ENCODE measurements around the gene CFAP57. TPM values are rescaled to one million over a fixed set of nuclear protein-coding genes. Genes with fewer than 3 reads are reported as not detected.

CFAP57 gene
- total and polyA plus RNA-seq, 2 experiments from 2014 or later, result 0.09 TPM; not detected in 1

DNA sequence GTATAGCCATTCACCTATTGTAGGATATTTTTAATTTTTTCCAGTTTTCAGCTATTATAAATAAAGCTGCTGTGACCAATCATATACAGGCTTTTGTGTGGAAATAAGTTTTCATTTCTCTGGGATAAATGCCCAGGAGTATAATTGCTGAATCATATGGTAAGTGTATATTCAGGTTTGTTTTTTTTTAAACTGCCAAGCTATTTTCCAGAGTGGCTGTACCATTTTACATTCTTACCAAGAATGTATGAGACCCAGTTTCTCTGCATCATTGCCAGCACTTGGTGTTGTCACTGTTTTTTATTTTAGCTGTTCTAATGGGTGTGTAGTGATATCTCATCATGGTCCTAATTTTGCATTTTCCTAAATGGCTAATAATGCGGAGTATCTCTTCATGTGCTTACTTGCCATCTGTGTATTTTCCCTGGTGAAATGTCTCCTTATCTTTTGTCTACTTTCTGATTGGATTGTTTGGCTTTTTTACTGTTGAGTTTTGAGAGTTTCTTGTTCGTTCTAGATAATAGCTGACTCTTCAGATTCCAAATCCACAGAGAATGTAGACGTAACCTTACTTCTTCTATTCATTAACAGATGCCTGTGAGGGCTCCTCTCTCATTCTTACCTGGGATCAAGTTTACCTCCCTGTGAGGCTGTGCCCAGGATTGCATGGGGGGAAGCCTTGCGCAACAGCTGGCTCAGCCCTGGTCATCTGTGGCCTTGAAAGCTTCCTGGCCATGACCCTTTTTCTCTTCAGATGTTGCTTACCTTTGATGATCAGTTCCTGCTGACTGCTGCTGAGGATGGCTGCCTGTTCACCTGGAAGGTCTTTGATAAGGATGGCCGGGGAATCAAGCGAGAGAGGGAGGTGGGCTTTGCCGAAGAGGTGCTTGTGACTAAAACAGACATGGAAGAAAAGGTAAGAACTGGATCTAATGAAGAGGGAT, 42.6 kb downstream of the CFAP57 start:
- H3K27ac ChIP-seq, result no peak overlapping the region
- no peaks in the 10 kb centered on the region for H3K4me1 ChIP-seq (ENCODE audit: low read depth)
- H3K4me3 ChIP-seq, result no peak overlapping the region
- TF ChIP-seq, protein P1, sequence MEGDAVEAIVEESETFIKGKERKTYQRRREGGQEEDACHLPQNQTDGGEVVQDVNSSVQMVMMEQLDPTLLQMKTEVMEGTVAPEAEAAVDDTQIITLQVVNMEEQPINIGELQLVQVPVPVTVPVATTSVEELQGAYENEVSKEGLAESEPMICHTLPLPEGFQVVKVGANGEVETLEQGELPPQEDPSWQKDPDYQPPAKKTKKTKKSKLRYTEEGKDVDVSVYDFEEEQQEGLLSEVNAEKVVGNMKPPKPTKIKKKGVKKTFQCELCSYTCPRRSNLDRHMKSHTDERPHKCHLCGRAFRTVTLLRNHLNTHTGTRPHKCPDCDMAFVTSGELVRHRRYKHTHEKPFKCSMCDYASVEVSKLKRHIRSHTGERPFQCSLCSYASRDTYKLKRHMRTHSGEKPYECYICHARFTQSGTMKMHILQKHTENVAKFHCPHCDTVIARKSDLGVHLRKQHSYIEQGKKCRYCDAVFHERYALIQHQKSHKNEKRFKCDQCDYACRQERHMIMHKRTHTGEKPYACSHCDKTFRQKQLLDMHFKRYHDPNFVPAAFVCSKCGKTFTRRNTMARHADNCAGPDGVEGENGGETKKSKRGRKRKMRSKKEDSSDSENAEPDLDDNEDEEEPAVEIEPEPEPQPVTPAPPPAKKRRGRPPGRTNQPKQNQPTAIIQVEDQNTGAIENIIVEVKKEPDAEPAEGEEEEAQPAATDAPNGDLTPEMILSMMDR (IDR thresholded peaks at IDR 0.05; ENCODE audit: low read depth, low read length), result no peak
- no peaks in the 10 kb centered on the region for H3K36me3 ChIP-seq
- peak in 1 of 2 donors; percentile 13 for DNase-seq (ENCODE audit: low read depth in 1 of 2, low spot score in 1 of 2)
- H3K27me3 ChIP-seq, result no peaks in the 10 kb centered on the region
- no peaks in the 10 kb centered on the region for H3K9me3 ChIP-seq (ENCODE audit: low read depth)

DNA sequence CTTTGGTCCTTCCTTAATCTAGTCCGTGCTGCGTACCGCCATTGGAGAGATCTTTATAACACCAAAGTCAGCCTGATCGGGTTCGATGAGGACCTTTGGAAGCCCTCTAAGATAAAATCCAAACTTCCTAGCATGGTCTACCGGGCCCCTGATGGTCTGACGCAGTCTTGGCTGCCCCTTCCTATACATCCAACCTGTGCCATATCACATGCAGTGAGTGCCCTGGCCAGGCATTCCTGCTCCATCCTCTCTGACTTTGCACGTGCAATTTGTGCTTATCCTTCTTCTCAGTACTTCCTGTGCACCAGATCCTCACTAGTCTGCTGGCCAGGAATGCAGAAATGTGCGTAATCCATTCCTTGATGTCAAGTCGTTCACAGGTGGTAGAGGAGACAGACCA, 45.6 kb downstream of the CFAP57 start:
- Histone ChIP-seq H3K27ac (no peak overlapping the region), H3K27me3 (no peaks in the 10 kb centered on the region), H3K36me3 (no peaks in the 10 kb centered on the region), H3K4me1 (ENCODE audit: low read depth) (no peaks in the 10 kb centered on the region), H3K4me3 (no peak overlapping the region), H3K9me3 (ENCODE audit: low read depth) (no peaks in the 10 kb centered on the region)
- TF ChIP-seq, protein P1 (IDR thresholded peaks at IDR 0.05; ENCODE audit: low read depth, low read length), result no peak
- DNase-seq (ENCODE audit: low read depth in 1 of 2, low spot score in 1 of 2), result no peak

DNA sequence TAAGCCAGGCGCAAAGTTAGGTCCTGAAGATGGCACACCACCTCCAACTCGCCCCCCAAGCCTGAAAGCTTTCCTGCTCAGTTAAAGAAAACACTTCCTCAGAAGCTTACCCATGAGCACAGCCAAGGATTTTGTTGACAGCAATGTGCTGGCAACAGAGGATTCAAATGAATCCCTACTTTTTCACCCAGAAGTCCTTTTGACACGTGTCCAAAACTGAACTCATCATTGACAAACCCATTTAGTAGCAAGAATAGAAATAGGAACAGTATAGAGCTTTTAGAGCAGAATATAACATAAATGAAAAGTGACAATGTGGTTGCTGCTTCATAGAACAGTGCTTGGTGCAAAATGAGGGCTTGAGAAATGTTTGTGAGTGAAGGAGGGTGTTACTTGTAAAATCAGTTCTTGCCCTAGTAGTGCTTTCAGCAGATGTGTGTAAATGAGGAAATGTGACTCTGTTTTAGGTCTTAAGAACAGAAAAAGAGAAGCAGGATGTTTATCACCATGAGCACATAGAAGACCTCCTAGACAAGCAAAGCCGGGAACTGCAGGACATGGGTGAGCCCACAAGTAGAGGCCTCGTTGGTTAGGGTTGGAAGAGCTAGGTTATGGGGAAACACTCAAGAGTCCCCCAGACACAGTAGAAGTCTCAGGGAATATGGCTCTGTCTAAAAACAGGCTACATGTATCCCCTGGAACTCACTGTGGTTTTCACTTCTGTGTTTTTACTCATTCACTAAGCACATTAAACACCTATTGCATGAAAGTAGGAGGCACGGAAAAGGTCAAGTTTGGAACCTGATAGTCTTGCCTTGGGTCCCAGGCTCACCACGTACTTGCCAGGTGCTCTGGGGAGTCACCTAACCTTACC, 49.0 kb downstream of the CFAP57 start:
- TF ChIP-seq, protein P1 (IDR thresholded peaks at IDR 0.05; ENCODE audit: low read depth, low read length), result no peak
- Histone ChIP-seq H3K4me1 (ENCODE audit: low read depth) (no peaks in the 10 kb centered on the region), H3K27ac (no peak overlapping the region), H3K27me3 (no peaks in the 10 kb centered on the region), H3K9me3 (ENCODE audit: low read depth) (no peaks in the 10 kb centered on the region), H3K36me3 (no peaks in the 10 kb centered on the region), H3K4me3 (no peak overlapping the region)
- no peak for DNase-seq (ENCODE audit: low read depth in 1 of 2, low spot score in 1 of 2)

DNA sequence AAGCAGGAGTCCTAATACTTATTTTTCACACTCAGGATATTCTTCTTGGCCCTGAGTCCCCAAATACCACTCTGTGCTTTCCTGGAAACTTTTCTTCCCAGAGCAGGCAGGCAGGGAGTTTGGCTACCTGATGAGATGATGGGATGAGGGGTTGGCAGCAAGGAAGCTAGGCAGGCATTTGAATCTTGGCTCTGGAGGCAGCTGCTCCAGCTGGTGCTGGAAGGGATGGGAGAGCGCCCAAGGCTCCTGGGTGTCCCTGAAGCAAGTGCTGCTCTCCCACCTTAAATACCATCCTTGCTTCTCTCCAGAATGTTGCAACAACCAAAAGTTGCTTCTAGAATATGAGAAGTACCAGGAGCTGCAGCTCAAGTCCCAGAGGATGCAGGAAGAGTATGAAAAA, 49.7 kb downstream of the CFAP57 start:
- H3K27me3 ChIP-seq, result no peaks in the 10 kb centered on the region
- H3K4me3 ChIP-seq, result no peak overlapping the region
- no peaks in the 10 kb centered on the region for H3K36me3 ChIP-seq
- DNase-seq (ENCODE audit: low read depth in 1 of 2, low spot score in 1 of 2), result no peak
- H3K4me1 ChIP-seq (ENCODE audit: low read depth), result no peaks in the 10 kb centered on the region
- H3K9me3 ChIP-seq (ENCODE audit: low read depth), result no peaks in the 10 kb centered on the region
- TF ChIP-seq, protein P1 (IDR thresholded peaks at IDR 0.05; ENCODE audit: low read depth, low read length), result no peak
- no peak overlapping the region for H3K27ac ChIP-seq

DNA sequence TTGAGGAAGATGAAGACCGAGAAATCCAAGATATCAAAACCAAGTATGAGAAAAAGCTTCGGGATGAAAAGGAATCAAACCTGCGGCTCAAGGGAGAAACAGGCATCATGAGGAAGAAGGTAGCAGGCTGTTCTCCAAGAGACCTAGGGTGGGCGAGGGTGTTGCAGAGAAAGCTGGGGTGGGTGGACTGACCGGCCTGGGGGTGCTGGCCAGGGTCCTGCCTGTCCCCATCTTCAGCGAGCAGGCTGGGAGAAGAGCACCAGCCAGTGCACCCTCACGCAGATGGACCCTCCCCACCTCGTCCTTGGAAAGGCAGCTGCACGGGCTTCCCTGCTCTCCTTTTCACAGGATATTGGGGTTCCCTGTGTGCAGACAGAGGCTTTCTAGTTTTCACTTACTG, 50.7 kb downstream of the CFAP57 start:
- Histone ChIP-seq H3K4me3 (no peak overlapping the region), H3K27ac (no peak overlapping the region), H3K9me3 (ENCODE audit: low read depth) (no peaks in the 10 kb centered on the region), H3K27me3 (no peaks in the 10 kb centered on the region), H3K36me3 (no peaks in the 10 kb centered on the region), H3K4me1 (ENCODE audit: low read depth) (no peaks in the 10 kb centered on the region)
- DNase-seq (ENCODE audit: low read depth in 1 of 2, low spot score in 1 of 2), result no peak
- TF ChIP-seq, protein P1 (IDR thresholded peaks at IDR 0.05; ENCODE audit: low read depth, low read length), result no peak

Data from cardiac muscle cell (in vitro differentiated cells and primary cell).